SK-N-SH treated with all-trans-retinoic acid at 6 μM for 48 hours (cell line): ENCODE data around the gene ARHGAP10.

Experiments
- ARNTL ChIP-seq: fragments of 450-650 bp; formaldehyde crosslinking; IDR thresholded peaks from 2 replicates; pipeline ENCODE4 v1.5.0; 2020; ENCODE audit warnings: low read depth, mild to moderate bottlenecking, moderate library complexity, borderline replicate concordance
- ISL1 ChIP-seq: fragments of 250-450 bp; sonication (Bioruptor Pico); IDR thresholded peaks from 2 replicates; pipeline ENCODE4 v2.1.2; 2022; ENCODE audit warnings: mild to moderate bottlenecking, moderate library complexity
- OSR1 ChIP-seq: fragments of 250-450 bp; sonication (Bioruptor Pico); IDR thresholded peaks from 2 replicates; pipeline ENCODE4 v1.8.0; 2022; ENCODE audit warnings: moderate library complexity, mild to moderate bottlenecking, inconsistent platforms
- PATZ1 ChIP-seq: fragments of 250-450 bp; sonication (Bioruptor Pico); IDR thresholded peaks from 2 replicates; pipeline ENCODE4 v1.8.0; 2020; ENCODE audit warnings: mild to moderate bottlenecking, moderate library complexity, borderline replicate concordance
- POU6F1 ChIP-seq: fragments of 250-450 bp; sonication (Bioruptor Pico); IDR thresholded peaks from 2 replicates; pipeline ENCODE4 v1.8.0; 2021; ENCODE audit warnings: low read depth, mild to moderate bottlenecking, moderate library complexity, borderline replicate concordance
- TOX ChIP-seq: fragments of 250-450 bp; sonication (Bioruptor Pico); IDR thresholded peaks from 2 replicates; pipeline ENCODE4 v1.8.0; 2021; ENCODE audit warnings: mild to moderate bottlenecking, moderate library complexity, borderline replicate concordance
- TSHZ2 ChIP-seq: fragments of 250-450 bp; sonication (Bioruptor Pico); IDR thresholded peaks from 2 replicates; pipeline ENCODE4 v1.5.0; 2020; ENCODE audit warnings: mild to moderate bottlenecking, moderate library complexity

- TF ChIP-seq PATZ1: no peak
- TF ChIP-seq ARNTL (CRISPR knock-in tag): no peak
- TF ChIP-seq TSHZ2 (CRISPR knock-in tag): no peak
- no peak; the same call in 1 of the 2 replicates for TF ChIP-seq ISL1 (CRISPR knock-in tag)
- TF ChIP-seq TOX (CRISPR knock-in tag): no peak
- no peak for TF ChIP-seq OSR1 (CRISPR knock-in tag)
- no peak for TF ChIP-seq POU6F1 (CRISPR knock-in tag)
These were observed 22.2 kb downstream of the ARHGAP10 start for GRCh38 chr4:147754037-147754445.
